ENCODE measurements around the gene RASGRF2. TPM values are rescaled to one million over a fixed set of nuclear protein-coding genes. Genes with fewer than 3 reads are reported as not detected.

RASGRF2 gene
- total RNA-seq, 2 experiments from 2014 or later, result 10.0 to 11.6 TPM

GRCh38 chr5:81204205-81204604 is 244.0 kb downstream of the RASGRF2 start:
- H3K4me1 Mint-ChIP-seq (ENCODE audit: low read depth), result no peaks in the 10 kb centered on the region
- H3K4me3 Mint-ChIP-seq, result no peak overlapping the region
- H3K27ac Mint-ChIP-seq, result no peak overlapping the region
- no peaks in the 10 kb centered on the region for H3K27me3 Mint-ChIP-seq (ENCODE audit: low read depth)
- H3K36me3 Mint-ChIP-seq (ENCODE audit: low read depth), result no peaks in the 10 kb centered on the region
- POLR2A ChIA-PET, result no interaction called here
- no peaks in the 10 kb centered on the region for H3K9me3 Mint-ChIP-seq (ENCODE audit: insufficient read depth)
- no peak for ATAC-seq
- CTCF ChIA-PET, result interaction anchor here (1.5 kb wide), 1 partner anchor 11 kb away, joined by 4 read pairs; no protein-coding TSS in a partner anchor
- no peak for DNase-seq

GRCh38 chr5:81205058-81205457 is 244.9 kb downstream of the RASGRF2 start:
- Mint-ChIP-seq H3K27me3 (ENCODE audit: low read depth) (no peaks in the 10 kb centered on the region), H3K36me3 (ENCODE audit: low read depth) (no peaks in the 10 kb centered on the region), H3K27ac (no peak overlapping the region), H3K9me3 (ENCODE audit: insufficient read depth) (no peaks in the 10 kb centered on the region), H3K4me3 (no peak overlapping the region), H3K4me1 (ENCODE audit: low read depth) (no peaks in the 10 kb centered on the region)
- ATAC-seq (no peak), DNase-seq (no peak)
- ChIA-PET POLR2A (no interaction called here), CTCF (interaction anchor here (1.1 to 1.5 kb wide), 3 partner anchors 10 to 16 kb away, joined by 3 to 4 read pairs (median 3); no protein-coding TSS in a partner anchor)

- no peaks in the 10 kb centered on the region for H3K27me3 Mint-ChIP-seq (ENCODE audit: low read depth)
- ChIA-PET CTCF (interaction anchor here (1.1 to 2.2 kb wide), 4 partner anchors 12 to 520 kb away, joined by 3 to 8 read pairs (median 6); no protein-coding TSS in a partner anchor), POLR2A (no interaction called here)
- H3K4me1 Mint-ChIP-seq (ENCODE audit: low read depth), result no peaks in the 10 kb centered on the region
- DNase-seq, result no peak
- H3K4me3 Mint-ChIP-seq, result no peak overlapping the region
- H3K9me3 Mint-ChIP-seq (ENCODE audit: insufficient read depth), result no peaks in the 10 kb centered on the region
- H3K36me3 Mint-ChIP-seq (ENCODE audit: low read depth), result no peaks in the 10 kb centered on the region
- no peak for ATAC-seq
- H3K27ac Mint-ChIP-seq, result no peak overlapping the region
These were observed 246.8 kb downstream of the RASGRF2 start for GRCh38 chr5:81207009-81207408.

GRCh38 chr5:81208904-81209303 is 248.7 kb downstream of the RASGRF2 start:
- Mint-ChIP-seq H3K4me1 (ENCODE audit: low read depth) (no peaks in the 10 kb centered on the region), H3K27me3 (ENCODE audit: low read depth) (no peaks in the 10 kb centered on the region), H3K27ac (no peak overlapping the region), H3K9me3 (ENCODE audit: insufficient read depth) (no peaks in the 10 kb centered on the region), H3K36me3 (ENCODE audit: low read depth) (no peaks in the 10 kb centered on the region), H3K4me3 (no peak overlapping the region)
- DNase-seq (no peak), ATAC-seq (no peak)
- ChIA-PET CTCF (interaction anchor here (1.0 kb wide), 2 partner anchors 13 to 90 kb away, joined by 3 read pairs; no protein-coding TSS in a partner anchor), POLR2A (no interaction called here)

GRCh38 chr5:81209386-81209785 is 249.2 kb downstream of the RASGRF2 start:
- H3K27ac Mint-ChIP-seq, result no peak overlapping the region
- CTCF ChIA-PET, result interaction anchor here (1.0 to 1.6 kb wide), 3 partner anchors 14 to 90 kb away, joined by 3 to 6 read pairs (median 3); no protein-coding TSS in a partner anchor
- ATAC-seq (no peak), DNase-seq (no peak)
- POLR2A ChIA-PET, result no interaction called here
- H3K36me3 Mint-ChIP-seq (ENCODE audit: low read depth), result no peaks in the 10 kb centered on the region
- no peaks in the 10 kb centered on the region for H3K4me1 Mint-ChIP-seq (ENCODE audit: low read depth)
- no peaks in the 10 kb centered on the region for H3K9me3 Mint-ChIP-seq (ENCODE audit: insufficient read depth)
- H3K27me3 Mint-ChIP-seq (ENCODE audit: low read depth), result no peaks in the 10 kb centered on the region
- no peak overlapping the region for H3K4me3 Mint-ChIP-seq

- Mint-ChIP-seq H3K4me1 (ENCODE audit: low read depth) (no peaks in the 10 kb centered on the region), H3K4me3 (no peak overlapping the region), H3K27ac (no peak overlapping the region), H3K36me3 (ENCODE audit: low read depth) (no peaks in the 10 kb centered on the region), H3K9me3 (ENCODE audit: insufficient read depth) (no peaks in the 10 kb centered on the region), H3K27me3 (ENCODE audit: low read depth) (no peaks in the 10 kb centered on the region)
- ATAC-seq (no peak), DNase-seq (no peak)
- CTCF ChIA-PET, result interaction anchor here (1.0 to 1.6 kb wide), 2 partner anchors 15 to 90 kb away, joined by 3 to 6 read pairs; no protein-coding TSS in a partner anchor
- POLR2A ChIA-PET, result no interaction called here
These were observed 249.8 kb downstream of the RASGRF2 start for GRCh38 chr5:81209869-81210493.

GRCh38 chr5:81212211-81212751 is 252.1 kb downstream of the RASGRF2 start:
- H3K4me3 Mint-ChIP-seq, result no peak overlapping the region
- ATAC-seq, result no peak

GRCh38 chr5:81213070-81213469 is 252.9 kb downstream of the RASGRF2 start:
- H3K4me3 Mint-ChIP-seq, result no peak overlapping the region
- DNase-seq (no peak), ATAC-seq (no peak)
- ChIA-PET CTCF (no interaction called here), POLR2A (no interaction called here)
- H3K27me3 Mint-ChIP-seq (ENCODE audit: low read depth), result no peaks in the 10 kb centered on the region
- H3K4me1 Mint-ChIP-seq (ENCODE audit: low read depth), result no peaks in the 10 kb centered on the region
- H3K36me3 Mint-ChIP-seq (ENCODE audit: low read depth), result no peaks in the 10 kb centered on the region
- H3K27ac Mint-ChIP-seq, result no peak overlapping the region
- no peaks in the 10 kb centered on the region for H3K9me3 Mint-ChIP-seq (ENCODE audit: insufficient read depth)

More at GRCh38 chr5:81212211-81212751, 252.1 kb downstream of the RASGRF2 start:
- H3K27ac Mint-ChIP-seq, result no peak overlapping the region
- H3K36me3 Mint-ChIP-seq (ENCODE audit: low read depth), result no peaks in the 10 kb centered on the region
- no peaks in the 10 kb centered on the region for H3K4me1 Mint-ChIP-seq (ENCODE audit: low read depth)
- no peaks in the 10 kb centered on the region for H3K9me3 Mint-ChIP-seq (ENCODE audit: insufficient read depth)
- no peak for DNase-seq
- no peaks in the 10 kb centered on the region for H3K27me3 Mint-ChIP-seq (ENCODE audit: low read depth)
- ChIA-PET POLR2A (no interaction called here), CTCF (interaction anchor here (1.1 to 1.4 kb wide), 2 partner anchors 17 to 87 kb away, joined by 3 read pairs; no protein-coding TSS in a partner anchor)

GRCh38 chr5:81214848-81215247 is 254.7 kb downstream of the RASGRF2 start:
- H3K36me3 Mint-ChIP-seq (ENCODE audit: low read depth), result no peaks in the 10 kb centered on the region
- ATAC-seq (no peak), DNase-seq (no peak)
- no peak overlapping the region for H3K4me3 Mint-ChIP-seq
- no peaks in the 10 kb centered on the region for H3K4me1 Mint-ChIP-seq (ENCODE audit: low read depth)
- H3K27ac Mint-ChIP-seq, result no peak overlapping the region
- CTCF ChIA-PET, result no interaction called here
- POLR2A ChIA-PET, result no interaction called here
- no peaks in the 10 kb centered on the region for H3K9me3 Mint-ChIP-seq (ENCODE audit: insufficient read depth)
- no peaks in the 10 kb centered on the region for H3K27me3 Mint-ChIP-seq (ENCODE audit: low read depth)

- no peak overlapping the region for H3K27ac Mint-ChIP-seq
- no peak for ATAC-seq
- ChIA-PET CTCF (no interaction called here), POLR2A (no interaction called here)
- H3K4me3 Mint-ChIP-seq, result no peak overlapping the region
- H3K27me3 Mint-ChIP-seq (ENCODE audit: low read depth), result no peaks in the 10 kb centered on the region
- no peaks in the 10 kb centered on the region for H3K9me3 Mint-ChIP-seq (ENCODE audit: insufficient read depth)
- no peak for DNase-seq
- H3K4me1 Mint-ChIP-seq (ENCODE audit: low read depth), result no peaks in the 10 kb centered on the region
- no peaks in the 10 kb centered on the region for H3K36me3 Mint-ChIP-seq (ENCODE audit: low read depth)
These were observed 256.0 kb downstream of the RASGRF2 start for GRCh38 chr5:81216152-81216551.

GRCh38 chr5:81219389-81219788 is 259.2 kb downstream of the RASGRF2 start:
- no peaks in the 10 kb centered on the region for H3K36me3 Mint-ChIP-seq (ENCODE audit: low read depth)
- no peaks in the 10 kb centered on the region for H3K4me1 Mint-ChIP-seq (ENCODE audit: low read depth)
- H3K4me3 Mint-ChIP-seq, result no peak overlapping the region
- H3K27ac Mint-ChIP-seq, result no peak overlapping the region
- H3K27me3 Mint-ChIP-seq (ENCODE audit: low read depth), result no peaks in the 10 kb centered on the region
- DNase-seq (no peak), ATAC-seq (no peak)
- POLR2A ChIA-PET, result no interaction called here
- no peaks in the 10 kb centered on the region for H3K9me3 Mint-ChIP-seq (ENCODE audit: insufficient read depth)
- CTCF ChIA-PET, result no interaction called here

- ATAC-seq (no peak), DNase-seq (no peak)
- Mint-ChIP-seq H3K36me3 (ENCODE audit: low read depth) (no peaks in the 10 kb centered on the region), H3K27ac (no peak overlapping the region), H3K4me3 (no peak overlapping the region), H3K4me1 (ENCODE audit: low read depth) (no peaks in the 10 kb centered on the region), H3K9me3 (ENCODE audit: insufficient read depth) (no peaks in the 10 kb centered on the region), H3K27me3 (ENCODE audit: low read depth) (no peaks in the 10 kb centered on the region)
- ChIA-PET POLR2A (no interaction called here), CTCF (no interaction called here)
These were observed 262.1 kb downstream of the RASGRF2 start for GRCh38 chr5:81222285-81222684.
